NCI-H2196 treated with DMSO at 0.1 percent for 48 hours (cell line): ENCODE measurements around the gene PDCD10.

Source experiments
- DNase-seq: peaks from one replicate; lab custom pipeline; 2025; ENCODE audit not compliant: unreplicated experiment; lab: John Stamatoyannopoulos, UW

The PDCD10 gene

DNA sequence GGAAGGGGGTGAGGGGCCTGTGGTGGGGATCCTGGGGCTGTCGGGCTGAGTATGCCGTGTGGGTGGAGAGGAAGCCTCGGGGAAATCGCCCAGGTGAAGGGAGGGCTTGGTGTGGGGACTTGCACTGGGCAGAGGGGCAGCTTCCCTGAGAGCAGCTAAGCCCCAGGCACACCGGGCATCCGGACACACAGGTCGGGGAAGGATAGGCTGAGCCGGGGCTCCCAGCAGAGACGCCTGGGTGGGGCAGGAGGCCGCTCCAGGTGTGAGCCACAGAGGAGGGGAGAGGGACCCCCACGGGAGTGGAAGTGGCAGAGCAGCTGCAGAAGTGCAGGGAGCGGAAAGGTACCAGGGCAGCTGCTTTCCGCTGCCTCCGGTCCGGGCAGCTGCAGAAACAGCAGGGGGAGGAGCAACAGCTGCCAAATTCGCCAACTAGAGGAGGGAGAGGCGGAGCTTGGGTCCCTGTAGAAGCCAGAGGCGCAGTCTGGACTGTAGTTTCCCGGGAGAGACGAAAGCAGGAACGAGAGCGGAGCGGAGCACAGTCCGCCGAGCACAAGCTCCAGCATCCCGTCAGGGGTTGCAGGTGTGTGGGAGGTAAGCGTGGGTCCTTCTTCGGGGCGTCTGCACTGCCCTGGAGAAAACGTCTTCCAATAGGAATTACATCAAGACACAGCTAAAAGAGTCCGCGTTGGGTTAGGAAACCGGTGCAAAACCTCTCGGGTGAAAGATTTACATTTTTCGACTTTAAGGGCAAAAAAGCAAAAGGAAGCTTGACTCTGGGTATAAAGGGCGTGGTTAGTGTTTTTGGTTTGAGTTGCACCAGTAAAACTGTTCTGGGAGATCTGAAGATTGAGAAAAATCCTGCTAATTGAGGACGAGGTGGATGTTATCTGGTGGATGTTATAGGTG, 794 bp upstream of the PDCD10 start, which contains the start of gene SERPINI1:
TSS of gene SERPINI1 (plus strand) at position 489 of the 906 bp plus-strand sequence. CDS start 53,408 bp downstream, outside the sequence.
- DNase-seq: peak; percentile 96

DNA sequence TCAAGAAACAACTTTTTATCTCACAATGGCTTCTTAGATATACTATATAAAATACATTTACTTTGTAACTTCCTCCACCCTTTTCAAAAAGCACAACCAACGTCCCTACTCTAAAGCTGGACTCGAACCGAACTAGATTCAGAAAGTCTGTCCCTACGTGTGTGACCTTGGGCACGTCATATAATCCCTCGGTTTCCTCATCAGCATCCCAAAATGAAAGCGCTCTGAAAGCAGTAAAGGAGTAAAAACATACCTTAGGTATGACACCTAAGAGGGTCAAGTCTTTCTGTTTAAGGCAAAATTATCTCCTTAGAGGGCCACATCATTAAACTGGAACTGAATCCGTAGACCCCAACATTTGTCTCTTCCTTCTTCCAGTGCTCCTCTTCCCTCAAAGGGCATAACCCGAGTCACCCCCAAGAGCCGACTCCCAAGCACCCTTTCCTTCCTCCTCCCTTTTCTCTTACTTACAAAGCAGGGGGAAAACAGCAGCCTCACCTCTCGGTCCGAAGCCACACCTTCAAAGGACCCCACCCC, 663 bp downstream of the PDCD10 start:
- DNase-seq: no peak

DNA sequence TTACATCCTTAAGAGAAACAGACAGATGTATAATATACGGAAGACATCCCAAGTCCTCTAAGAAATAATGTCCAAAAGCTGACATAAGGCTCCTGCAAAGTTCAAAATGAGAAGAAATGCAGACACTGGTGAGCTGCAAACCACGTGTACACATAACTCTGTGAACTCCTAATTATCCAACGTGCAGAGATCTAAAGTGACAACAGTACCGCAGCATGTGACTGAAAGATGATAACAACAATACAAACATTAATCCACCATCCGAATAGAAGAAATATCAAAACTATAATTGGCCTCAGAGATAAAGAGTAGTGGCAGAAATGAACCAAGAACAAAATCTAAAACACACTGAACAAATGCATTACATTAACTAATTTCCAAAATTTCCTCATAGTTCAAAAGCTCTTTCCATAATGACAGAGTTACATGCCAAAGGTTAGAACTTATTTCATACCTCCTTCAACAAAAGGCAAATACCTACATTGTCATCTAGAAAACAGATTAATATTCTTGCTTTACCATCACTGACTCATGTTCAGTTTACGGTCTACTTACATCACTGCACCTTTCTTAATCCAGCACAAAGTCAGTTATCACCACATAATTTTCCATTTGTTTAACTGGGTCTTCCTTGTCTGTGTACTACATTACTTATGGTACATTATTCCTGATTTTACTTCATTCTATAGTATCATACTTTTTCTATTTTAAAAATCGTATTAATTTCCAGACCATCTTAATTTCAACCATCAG, 2.2 kb downstream of the PDCD10 start:
- DNase-seq: no peak

DNA sequence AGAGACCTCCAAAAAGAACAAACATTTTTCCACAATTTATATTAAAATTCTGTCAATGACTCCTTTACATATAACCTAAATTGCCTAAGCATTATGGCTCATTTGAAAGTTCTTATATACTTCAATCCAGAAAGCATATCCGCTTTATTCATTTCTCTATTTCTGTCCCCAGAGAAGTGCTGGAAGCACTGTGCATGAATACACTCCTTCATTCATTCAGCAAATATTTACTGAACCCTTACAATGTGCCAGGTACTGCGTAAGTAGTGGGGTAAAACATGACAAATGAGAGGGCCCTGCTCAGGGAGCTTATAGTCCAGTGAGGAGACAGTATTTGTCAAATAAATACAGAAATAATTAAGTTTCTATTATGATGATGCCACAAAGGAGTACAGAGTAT, 3.3 kb downstream of the PDCD10 start:
- no peak for DNase-seq

- DNase-seq: no peak
These were observed 5.1 kb downstream of the PDCD10 start for GRCh38 chr3:167729591-167729990.

- no peak for DNase-seq
These were observed 5.9 kb downstream of the PDCD10 start for GRCh38 chr3:167728632-167729323.

DNA sequence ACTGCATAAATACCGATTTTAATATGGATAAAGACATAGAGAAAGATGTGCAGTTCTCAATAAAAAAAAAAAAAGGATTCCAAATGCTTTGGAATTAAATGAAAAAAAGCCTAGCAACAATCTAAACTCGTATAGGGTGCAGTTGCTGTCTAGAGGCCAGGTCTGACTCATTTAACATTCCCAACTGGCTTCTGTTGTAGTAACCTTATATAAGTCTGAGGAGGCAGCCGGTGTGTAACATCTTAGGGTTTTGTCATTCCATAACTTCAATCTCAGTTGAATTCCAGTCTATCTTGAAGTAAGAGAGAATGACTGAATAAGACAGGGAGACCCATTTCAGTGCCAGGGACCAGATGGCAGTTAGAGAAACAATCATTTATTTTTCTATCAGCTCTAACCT, 6.5 kb downstream of the PDCD10 start:
- DNase-seq: no peak

GRCh38 chr3:167723872-167724271, 10.8 kb downstream of the PDCD10 start:
- no peak for DNase-seq

DNA sequence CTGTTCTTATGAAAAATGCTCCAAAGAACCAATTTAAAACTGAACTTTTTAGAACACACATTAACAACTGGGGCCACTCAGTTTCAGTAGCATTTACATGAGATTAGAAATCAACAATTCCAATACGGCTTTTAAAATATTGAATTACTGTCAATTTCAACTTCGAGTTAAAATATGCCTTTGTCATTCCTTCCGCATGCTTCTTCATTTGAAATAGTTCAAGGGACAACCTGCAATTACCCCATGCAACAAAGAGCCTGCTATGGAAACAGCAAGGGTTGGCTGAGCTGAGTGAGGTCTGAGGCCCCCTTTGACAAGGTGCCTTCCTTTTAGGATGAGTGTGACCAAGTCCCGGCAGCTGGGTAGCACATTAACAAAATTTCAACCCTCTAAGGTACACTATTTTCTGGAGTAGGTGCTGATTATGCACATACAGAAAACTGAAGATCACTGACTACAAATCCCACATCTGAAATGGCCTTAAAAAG, 11.6 kb downstream of the PDCD10 start:
- no peak for DNase-seq

- no peak for DNase-seq
These were observed 16.1 kb downstream of the PDCD10 start for GRCh38 chr3:167718582-167718981.

DNA sequence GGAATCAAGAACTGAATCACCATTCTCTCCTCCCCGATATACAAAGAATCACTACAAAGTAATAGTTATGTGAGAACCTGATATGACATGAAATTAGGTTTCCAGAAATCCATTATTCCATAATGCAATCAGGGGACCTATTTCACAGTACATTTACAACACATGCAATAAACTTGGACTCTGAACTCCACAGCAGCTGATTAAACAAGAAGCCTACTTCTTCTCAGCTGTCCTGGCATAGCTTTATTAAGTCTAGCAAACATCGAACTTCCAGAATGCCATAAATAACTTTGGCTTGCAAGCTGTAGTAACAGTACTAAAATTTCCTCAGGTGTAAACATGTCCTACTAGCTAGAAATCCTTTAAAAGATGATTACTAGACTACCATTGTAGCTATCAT, 17.8 kb downstream of the PDCD10 start:
- DNase-seq: peak; percentile 14

DNA sequence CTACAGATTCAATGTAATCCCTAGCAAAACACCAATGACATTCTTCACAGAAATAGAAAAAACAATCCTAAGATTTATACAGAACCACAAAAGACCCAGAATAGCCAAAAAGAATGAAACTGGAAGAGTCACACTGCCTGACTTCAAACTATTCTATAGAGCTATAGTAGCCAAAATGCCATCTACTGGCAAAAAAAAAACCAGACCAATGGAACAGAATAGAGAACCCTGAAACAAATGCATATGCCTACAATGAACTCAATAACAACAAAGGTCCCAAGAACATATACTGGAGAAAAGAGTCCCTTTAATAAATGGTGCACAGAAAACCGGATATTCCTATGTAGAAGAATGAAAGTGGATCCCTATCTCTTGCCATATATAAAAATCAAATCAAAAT, 19.8 kb downstream of the PDCD10 start:
- DNase-seq: no peak

GRCh38 chr3:167712445-167712844, 22.2 kb downstream of the PDCD10 start:
- DNase-seq: no peak

- no peak for DNase-seq
These were observed 23.3 kb downstream of the PDCD10 start for GRCh38 chr3:167711439-167711838.

GRCh38 chr3:167710552-167710951, 24.1 kb downstream of the PDCD10 start:
- no peak for DNase-seq

DNA sequence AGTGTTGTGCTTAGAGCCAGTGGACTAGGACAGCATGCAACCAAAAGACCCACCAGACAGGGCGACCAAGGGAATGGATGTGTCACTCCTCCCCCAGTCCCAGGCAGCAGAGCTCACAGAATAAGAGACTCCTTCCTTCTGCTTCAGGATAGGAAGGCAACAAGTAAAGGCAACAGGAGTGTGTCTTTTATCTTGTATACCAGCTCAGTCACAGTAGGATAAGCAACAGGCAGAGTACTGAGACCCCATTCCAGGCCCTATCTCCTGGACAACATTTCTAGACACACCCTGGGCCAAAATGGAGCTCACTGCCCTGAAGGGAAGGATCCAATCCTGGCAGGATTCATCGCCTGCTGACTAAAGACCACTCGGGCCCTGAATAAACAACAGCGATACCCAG, 25.0 kb downstream of the PDCD10 start:
- no peak for DNase-seq

- DNase-seq: no peak
These were observed 28.9 kb downstream of the PDCD10 start for GRCh38 chr3:167705840-167706239.

DNA sequence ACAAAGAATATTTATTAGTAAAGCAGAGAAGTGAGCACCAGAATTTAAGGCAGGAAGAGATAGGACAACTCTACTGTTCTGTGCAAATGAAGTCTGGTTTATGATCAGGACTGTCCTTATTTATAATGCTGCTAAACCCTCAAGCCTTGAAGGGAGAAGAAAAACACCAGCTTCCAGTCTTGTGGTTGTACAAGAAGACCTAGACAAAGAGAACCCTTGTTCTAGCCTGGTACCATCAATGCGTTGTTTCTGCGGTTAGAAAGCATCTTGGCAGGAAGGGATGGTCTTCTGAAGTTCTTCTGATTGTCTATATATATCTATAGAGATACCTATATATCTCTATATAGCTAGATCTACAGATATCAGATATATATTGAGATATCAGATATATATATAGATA, 33.8 kb downstream of the PDCD10 start:
- no peak for DNase-seq

- DNase-seq: no peak
These were observed 34.6 kb downstream of the PDCD10 start for GRCh38 chr3:167700046-167700445.

- no peak for DNase-seq
These were observed 40.6 kb downstream of the PDCD10 start for GRCh38 chr3:167694121-167694520.

DNA sequence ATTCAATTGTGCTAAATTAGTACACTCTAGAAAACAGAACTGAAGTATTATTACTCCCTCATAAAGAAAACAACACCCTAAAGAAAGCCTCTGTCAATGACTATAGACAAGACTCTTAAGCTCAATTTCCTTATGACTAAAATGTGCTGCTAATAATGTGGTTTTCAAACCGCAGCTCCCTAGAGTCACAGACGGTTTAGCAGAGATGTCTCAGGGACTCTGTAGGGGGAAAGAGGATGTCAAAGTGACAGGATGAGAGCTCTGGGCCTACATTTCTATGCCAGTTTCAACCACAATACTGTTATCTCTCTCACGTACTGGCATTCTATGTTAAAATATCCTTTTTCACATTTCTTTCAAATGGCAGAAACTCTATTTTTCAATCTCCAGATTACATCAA, 43.3 kb downstream of the PDCD10 start:
- DNase-seq: no peak
